GM23338 (cell line): ENCODE results near the gene CEP70. TPM values are rescaled to one million over a fixed set of nuclear protein-coding genes. Genes with fewer than 3 reads are reported as not detected.
A peak's percentile ranks its signal among the peaks of the same experiment; 100 is the strongest.

Experiments used
- ATAC-seq: fragments of 200-7000 bp; cut with Tn5 transposase; 3 replicates; pipeline ENCODE4 v1.9.1; 2020
- DNase-seq: peaks from one replicate; pipeline ENCODE4 v3.0.0-alpha.2; 2015; ENCODE audit warnings: low spot score
- H2AFZ ChIP-seq: fragments of 200-600 bp; sonication (generic); 2 replicates; pipeline ENCODE4 v1.8.0; 2016; ENCODE audit warnings: antibody characterized with exemption, mild to moderate bottlenecking, moderate library complexity
- H3F3A ChIP-seq: fragments of 200-600 bp; sonication (generic); replicated peaks from 2 replicates; pipeline ENCODE4 v1.8.0; 2017; ENCODE audit warnings: antibody characterized with exemption, mixed run types, low read depth
- H3K27ac ChIP-seq: fragments of 200-600 bp; sonication (generic); 2 replicates; pipeline ENCODE4 v1.6.1; 2016; ENCODE audit warnings: low read depth
- H3K27me3 ChIP-seq: fragments of 200-600 bp; sonication (generic); 2 replicates; pipeline ENCODE4 v1.8.0; 2016; ENCODE audit warnings: mild to moderate bottlenecking, mixed run types, moderate library complexity; ENCODE audit not compliant: insufficient read depth
- H3K36me3 ChIP-seq: fragments of 200-600 bp; sonication (generic); 2 replicates; pipeline ENCODE4 v1.8.0; 2016; ENCODE audit warnings: mild to moderate bottlenecking; ENCODE audit not compliant: insufficient read depth
- H3K4me1 ChIP-seq: fragments of 200-600 bp; sonication (generic); 2 replicates; pipeline ENCODE4 v1.8.0; 2016; ENCODE audit warnings: mild to moderate bottlenecking, moderate library complexity; ENCODE audit not compliant: insufficient read depth
- H3K4me2 ChIP-seq: fragments of 200-600 bp; sonication (generic); 2 replicates; pipeline ENCODE4 v1.7.1; 2017; ENCODE audit warnings: mixed run types
- H3K4me3 ChIP-seq: fragments of 200-600 bp; sonication (generic); 2 replicates; pipeline ENCODE4 v1.6.1; 2016; ENCODE audit warnings: mixed run types
- H3K79me2 ChIP-seq: fragments of 200-600 bp; sonication (generic); replicated peaks from 2 replicates; pipeline ENCODE4 v1.8.0; 2017; ENCODE audit warnings: mild to moderate bottlenecking; ENCODE audit not compliant: insufficient read depth
- H3K9me2 ChIP-seq: fragments of 200-600 bp; sonication (generic); 2 replicates; pipeline ENCODE4 v1.8.0; 2017; ENCODE audit not compliant: insufficient read depth
- H4K20me1 ChIP-seq: fragments of 200-600 bp; sonication (generic); replicated peaks from 2 replicates; pipeline ENCODE4 v1.8.0; 2017; ENCODE audit warnings: mild to moderate bottlenecking; ENCODE audit not compliant: insufficient read depth
- H3K27ac Mint-ChIP-seq: 2 replicates; pipeline ENCODE4 v1.8.0; 2020; ENCODE audit warnings: inconsistent platforms, mild to moderate bottlenecking, moderate library complexity, mixed read lengths
- H3K27me3 Mint-ChIP-seq: 3 replicates; pipeline ENCODE4 v1.8.0; 2022; ENCODE audit warnings: low read depth, mild to moderate bottlenecking, moderate library complexity, mixed read lengths, inconsistent platforms; ENCODE audit not compliant: insufficient read depth, poor library complexity
- H3K36me3 Mint-ChIP-seq: 3 replicates; pipeline ENCODE4 v1.8.0; 2021; ENCODE audit warnings: low read depth, mild to moderate bottlenecking, inconsistent platforms, moderate library complexity, mixed read lengths
- H3K4me1 Mint-ChIP-seq: 3 replicates; pipeline ENCODE4 v1.8.0; 2020; ENCODE audit warnings: mild to moderate bottlenecking, inconsistent platforms, mixed read lengths
- H3K4me3 Mint-ChIP-seq: 3 replicates; pipeline ENCODE4 v1.8.0; 2021; ENCODE audit warnings: moderate library complexity, mild to moderate bottlenecking, inconsistent platforms, mixed read lengths
- H3K9me3 Mint-ChIP-seq: 3 replicates; pipeline ENCODE4 v1.8.0; 2020; ENCODE audit warnings: moderate library complexity, mild to moderate bottlenecking, inconsistent platforms, mixed read lengths
- EZH2 ChIP-seq: fragments of 200-600 bp; sonication (generic); IDR thresholded peaks from one replicate; pipeline ENCODE4 v1.8.0; 2017; ENCODE audit warnings: antibody characterized with exemption, mild to moderate bottlenecking, low read depth; ENCODE audit not compliant: unreplicated experiment
- JUNB ChIP-seq: IDR thresholded peaks from one replicate; pipeline ENCODE4 v1.6.1; 2016; ENCODE audit warnings: antibody characterized with exemption; ENCODE audit not compliant: unreplicated experiment
- POLR2AphosphoS5 ChIP-seq: IDR thresholded peaks from 2 replicates; pipeline ENCODE4 v1.6.1; 2016; ENCODE audit warnings: antibody characterized with exemption, low read depth
- STAT1 ChIP-seq: IDR thresholded peaks from one replicate; pipeline ENCODE4 v1.6.1; 2016; ENCODE audit warnings: antibody characterized with exemption; ENCODE audit not compliant: unreplicated experiment
- ZNF114 ChIP-seq: fragments of 250-450 bp; sonication (Bioruptor Pico); IDR thresholded peaks from 2 replicates; pipeline ENCODE4 v1.5.0; 2020; ENCODE audit warnings: mild to moderate bottlenecking, moderate library complexity
- ZNF331 ChIP-seq: fragments of 250-450 bp; sonication (Bioruptor Pico); IDR thresholded peaks from 2 replicates; pipeline ENCODE4 v1.5.0; 2020; ENCODE audit warnings: low read depth, mild to moderate bottlenecking, moderate library complexity
- polyA plus RNA-seq: library from polyadenylated mRNA; unstranded; fragments of >200 nt; fragmentation: Nextera tagmentation; extraction: Ambion mirVana; gene quantifications from 2 replicates; pipeline ENCODE4 v1.2.1, GENCODE V29; 2016
- total RNA-seq: library from RNA; depleted of rRNA; stranded (reverse); fragments of >200 nt; shearing (Covaris generic); gene quantifications from 2 replicates; pipeline ENCODE4 v1.2.3, GENCODE V29; 2014
- TF ChIP-seq, protein P1 (sequence below): fragments of 250-450 bp; sonication (Bioruptor Pico); IDR thresholded peaks from 2 replicates; pipeline ENCODE4 v1.5.0; 2020; ENCODE audit warnings: mild to moderate bottlenecking, moderate library complexity

CEP70 gene
- total and polyA plus RNA-seq, 2 experiments from 2014 or later = 28.8 to 31.4 TPM

DNA sequence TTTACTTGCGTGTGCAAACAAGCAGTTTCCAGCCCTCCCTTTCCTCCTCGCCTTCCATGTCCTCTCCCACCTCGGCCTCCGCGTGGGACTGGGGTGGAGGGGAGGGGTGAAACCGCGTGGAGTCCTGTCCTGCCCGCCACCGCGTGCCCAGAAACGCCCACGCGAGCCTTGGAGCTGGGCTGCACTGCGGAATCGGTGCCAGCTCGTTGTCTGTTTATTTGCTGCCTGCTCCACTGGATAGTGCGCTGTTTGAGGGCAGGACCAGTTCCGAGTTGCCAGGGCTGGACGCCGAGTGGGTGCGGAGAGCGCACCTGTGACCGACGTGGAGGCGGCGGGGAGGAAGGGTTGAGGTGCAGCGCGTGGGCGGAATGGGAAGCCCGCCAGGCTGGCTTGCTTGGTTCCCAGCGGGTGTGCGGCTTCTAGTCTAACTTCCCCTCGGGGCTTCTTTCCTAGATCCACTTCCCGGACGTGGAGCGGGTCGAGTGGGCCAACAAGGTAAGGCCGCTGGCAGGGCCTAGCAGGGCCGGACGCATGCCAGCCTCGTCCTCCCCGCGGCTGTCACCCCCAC is 142.4 kb downstream of the CEP70 start:
- H4K20me1 ChIP-seq = no peaks in the 10 kb centered on the region
- Mint-ChIP-seq H3K9me3 (no peaks in the 10 kb centered on the region; the same call in 2 of the 3 replicates), H3K4me3 (no peak overlapping the region), H3K27ac (no peak overlapping the region), H3K27me3 (peaks cover 5% of the 10 kb centered on the region), H3K4me1 (peaks cover 5% of the 10 kb centered on the region; the same call in 2 of the 3 replicates), H3K36me3 (peaks cover 17% of the 10 kb centered on the region)
- no peaks in the 10 kb centered on the region for H3K36me3 ChIP-seq
- no peaks in the 10 kb centered on the region for H3K4me1 ChIP-seq
- H3K79me2 ChIP-seq = no peaks in the 10 kb centered on the region
- H3F3A ChIP-seq = no peaks in the 10 kb centered on the region
- no peak overlapping the region for H3K27ac ChIP-seq
- no peak overlapping the region for H2AFZ ChIP-seq
- ATAC-seq = peak; percentile 47
- no peak for TF ChIP-seq POLR2AphosphoS5
- TF ChIP-seq ZNF114 = no peak
- TF ChIP-seq, protein P1, sequence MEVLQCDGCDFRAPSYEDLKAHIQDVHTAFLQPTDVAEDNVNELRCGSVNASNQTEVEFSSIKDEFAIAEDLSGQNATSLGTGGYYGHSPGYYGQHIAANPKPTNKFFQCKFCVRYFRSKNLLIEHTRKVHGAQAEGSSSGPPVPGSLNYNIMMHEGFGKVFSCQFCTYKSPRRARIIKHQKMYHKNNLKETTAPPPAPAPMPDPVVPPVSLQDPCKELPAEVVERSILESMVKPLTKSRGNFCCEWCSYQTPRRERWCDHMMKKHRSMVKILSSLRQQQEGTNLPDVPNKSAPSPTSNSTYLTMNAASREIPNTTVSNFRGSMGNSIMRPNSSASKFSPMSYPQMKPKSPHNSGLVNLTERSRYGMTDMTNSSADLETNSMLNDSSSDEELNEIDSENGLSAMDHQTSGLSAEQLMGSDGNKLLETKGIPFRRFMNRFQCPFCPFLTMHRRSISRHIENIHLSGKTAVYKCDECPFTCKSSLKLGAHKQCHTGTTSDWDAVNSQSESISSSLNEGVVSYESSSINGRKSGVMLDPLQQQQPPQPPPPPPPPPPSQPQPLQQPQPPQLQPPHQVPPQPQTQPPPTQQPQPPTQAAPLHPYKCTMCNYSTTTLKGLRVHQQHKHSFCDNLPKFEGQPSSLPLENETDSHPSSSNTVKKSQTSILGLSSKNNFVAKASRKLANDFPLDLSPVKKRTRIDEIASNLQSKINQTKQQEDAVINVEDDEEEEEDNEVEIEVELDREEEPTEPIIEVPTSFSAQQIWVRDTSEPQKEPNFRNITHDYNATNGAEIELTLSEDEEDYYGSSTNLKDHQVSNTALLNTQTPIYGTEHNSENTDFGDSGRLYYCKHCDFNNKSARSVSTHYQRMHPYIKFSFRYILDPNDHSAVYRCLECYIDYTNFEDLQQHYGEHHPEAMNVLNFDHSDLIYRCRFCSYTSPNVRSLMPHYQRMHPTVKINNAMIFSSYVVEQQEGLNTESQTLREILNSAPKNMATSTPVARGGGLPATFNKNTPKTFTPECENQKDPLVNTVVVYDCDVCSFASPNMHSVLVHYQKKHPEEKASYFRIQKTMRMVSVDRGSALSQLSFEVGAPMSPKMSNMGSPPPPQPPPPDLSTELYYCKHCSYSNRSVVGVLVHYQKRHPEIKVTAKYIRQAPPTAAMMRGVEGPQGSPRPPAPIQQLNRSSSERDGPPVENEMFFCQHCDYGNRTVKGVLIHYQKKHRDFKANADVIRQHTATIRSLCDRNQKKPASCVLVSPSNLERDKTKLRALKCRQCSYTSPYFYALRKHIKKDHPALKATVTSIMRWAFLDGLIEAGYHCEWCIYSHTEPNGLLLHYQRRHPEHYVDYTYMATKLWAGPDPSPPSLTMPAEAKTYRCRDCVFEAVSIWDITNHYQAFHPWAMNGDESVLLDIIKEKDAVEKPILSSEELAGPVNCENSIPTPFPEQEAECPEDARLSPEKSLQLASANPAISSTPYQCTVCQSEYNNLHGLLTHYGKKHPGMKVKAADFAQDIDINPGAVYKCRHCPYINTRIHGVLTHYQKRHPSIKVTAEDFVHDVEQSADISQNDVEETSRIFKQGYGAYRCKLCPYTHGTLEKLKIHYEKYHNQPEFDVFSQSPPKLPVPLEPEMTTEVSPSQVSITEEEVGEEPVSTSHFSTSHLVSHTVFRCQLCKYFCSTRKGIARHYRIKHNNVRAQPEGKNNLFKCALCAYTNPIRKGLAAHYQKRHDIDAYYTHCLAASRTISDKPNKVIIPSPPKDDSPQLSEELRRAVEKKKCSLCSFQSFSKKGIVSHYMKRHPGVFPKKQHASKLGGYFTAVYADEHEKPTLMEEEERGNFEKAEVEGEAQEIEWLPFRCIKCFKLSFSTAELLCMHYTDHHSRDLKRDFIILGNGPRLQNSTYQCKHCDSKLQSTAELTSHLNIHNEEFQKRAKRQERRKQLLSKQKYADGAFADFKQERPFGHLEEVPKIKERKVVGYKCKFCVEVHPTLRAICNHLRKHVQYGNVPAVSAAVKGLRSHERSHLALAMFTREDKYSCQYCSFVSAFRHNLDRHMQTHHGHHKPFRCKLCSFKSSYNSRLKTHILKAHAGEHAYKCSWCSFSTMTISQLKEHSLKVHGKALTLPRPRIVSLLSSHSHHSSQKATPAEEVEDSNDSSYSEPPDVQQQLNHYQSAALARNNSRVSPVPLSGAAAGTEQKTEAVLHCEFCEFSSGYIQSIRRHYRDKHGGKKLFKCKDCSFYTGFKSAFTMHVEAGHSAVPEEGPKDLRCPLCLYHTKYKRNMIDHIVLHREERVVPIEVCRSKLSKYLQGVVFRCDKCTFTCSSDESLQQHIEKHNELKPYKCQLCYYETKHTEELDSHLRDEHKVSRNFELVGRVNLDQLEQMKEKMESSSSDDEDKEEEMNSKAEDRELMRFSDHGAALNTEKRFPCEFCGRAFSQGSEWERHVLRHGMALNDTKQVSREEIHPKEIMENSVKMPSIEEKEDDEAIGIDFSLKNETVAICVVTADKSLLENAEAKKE (CRISPR knock-in tag) = no peak
- no peak for TF ChIP-seq ZNF331 (CRISPR knock-in tag)
- no peak for TF ChIP-seq EZH2
- TF ChIP-seq JUNB = no peak
- TF ChIP-seq STAT1 = no peak
- H3K4me2 ChIP-seq = no peak overlapping the region
- no peak overlapping the region for H3K4me3 ChIP-seq
- DNase-seq = no peak
- no peaks in the 10 kb centered on the region for H3K27me3 ChIP-seq
- no peaks in the 10 kb centered on the region for H3K9me2 ChIP-seq
